SU-DHL-6 (cell line): Measurements from ENCODE around the gene ACACA.

Source experiments
- H2AFZ ChIP-seq: fragments of 200-600 bp; sonication (generic); 2 replicates; pipeline ENCODE4 v1.6.1; 2014; ENCODE audit warnings: low read depth, mild to moderate bottlenecking, moderate library complexity, mixed read lengths, antibody characterized with exemption, low read length; ENCODE audit not compliant: severe bottlenecking
- H3F3A ChIP-seq: fragments of 200-600 bp; shearing (Covaris generic); 2 replicates; pipeline ENCODE4 v1.6.0; 2016; ENCODE audit warnings: antibody characterized with exemption, mild to moderate bottlenecking; ENCODE audit not compliant: insufficient read depth
- H3K27ac ChIP-seq: fragments of 200-600 bp; sonication (generic); 2 replicates; pipeline ENCODE4 v1.5.1; 2016; ENCODE audit warnings: low read depth, mild to moderate bottlenecking, low read length, moderate library complexity, mixed read lengths
- H3K27me3 ChIP-seq: fragments of 200-600 bp; sonication (generic), shearing (Covaris generic); 2 replicates; pipeline ENCODE4 v1.6.0; 2014; ENCODE audit warnings: mild to moderate bottlenecking, low read length
- H3K36me3 ChIP-seq: fragments of 200-600 bp; sonication (generic); 2 replicates; pipeline ENCODE4 v1.6.1; 2014; ENCODE audit warnings: mild to moderate bottlenecking, low read length, mixed read lengths
- H3K4me2 ChIP-seq: fragments of 300-600, 200-600 bp; shearing (Covaris generic), sonication (generic); 2 replicates; pipeline ENCODE4 v1.6.0; 2014; ENCODE audit warnings: low read length, low read depth, mild to moderate bottlenecking; ENCODE audit not compliant: poor library complexity, severe bottlenecking
- H3K4me3 ChIP-seq: fragments of 200-600 bp; sonication (generic); 2 replicates; pipeline ENCODE4 v1.5.1; 2014; ENCODE audit warnings: antibody characterized with exemption, low read length, mild to moderate bottlenecking, mixed read lengths; ENCODE audit not compliant: insufficient read depth, poor library complexity, severe bottlenecking
- H3K79me2 ChIP-seq: fragments of 200-600 bp; sonication (generic); 2 replicates; pipeline ENCODE4 v1.6.1; 2014; ENCODE audit warnings: mild to moderate bottlenecking, low read length, moderate library complexity; ENCODE audit not compliant: insufficient read depth
- H3K9ac ChIP-seq: fragments of 200-600 bp; sonication (generic); 2 replicates; pipeline ENCODE4 v1.7.0; 2014; ENCODE audit warnings: mild to moderate bottlenecking, low read length
- H3K9me2 ChIP-seq: fragments of 200-600 bp; sonication (generic); replicated peaks from 2 replicates; pipeline ENCODE4 v1.6.1; 2014; ENCODE audit warnings: low read length; ENCODE audit not compliant: insufficient read depth
- H3K9me3 ChIP-seq: fragments of 200-600 bp; sonication (generic); 2 replicates; pipeline ENCODE4 v1.6.1; 2014; ENCODE audit warnings: low read length, mixed read lengths; ENCODE audit not compliant: insufficient read depth
- H4K20me1 ChIP-seq: fragments of 200-600 bp; sonication (generic); 2 replicates; pipeline ENCODE4 v1.6.1; 2014; ENCODE audit warnings: low read depth, mild to moderate bottlenecking, antibody characterized with exemption, low read length, moderate library complexity, mixed read lengths
- EZH2phosphoT487 ChIP-seq: fragments of 200-600 bp; sonication (generic), shearing (Covaris generic); conservative IDR thresholded peaks from 2 replicates; pipeline ENCODE4 v1.6.1; 2018; ENCODE audit warnings: mild to moderate bottlenecking, antibody characterized with exemption, low read length, moderate library complexity, mixed read lengths
- TF ChIP-seq, protein P1 (sequence below): fragments of 200-600 bp; sonication (generic); IDR thresholded peaks from one replicate; pipeline ENCODE4 v1.5.1; 2017; ENCODE audit warnings: antibody characterized with exemption, mild to moderate bottlenecking, low read length, moderate library complexity; ENCODE audit not compliant: insufficient read depth, poor library complexity, severe bottlenecking

The ACACA gene

DNA sequence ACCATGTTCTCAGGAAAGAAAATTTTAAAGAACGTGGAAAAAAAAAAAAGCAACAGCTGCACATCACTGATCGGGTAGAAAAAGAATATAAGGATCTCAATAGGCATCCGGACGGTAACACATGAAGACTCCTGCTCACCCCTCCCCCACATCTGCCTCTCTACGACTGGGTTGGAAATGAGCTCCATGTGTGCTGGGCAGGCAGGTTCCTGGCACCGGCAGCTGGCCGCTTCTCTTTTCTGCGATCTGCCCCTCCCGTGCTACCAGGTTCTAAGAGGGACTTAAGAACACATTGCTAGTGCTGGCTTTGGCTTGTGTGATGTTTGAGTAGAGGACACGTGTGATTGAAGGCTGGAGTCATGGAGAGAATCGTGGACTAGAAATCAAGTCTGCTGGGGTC lies 342.4 kb downstream of the ACACA start:
- Histone ChIP-seq H2AFZ (no peak overlapping the region), H3K9me3 (no peaks in the 10 kb centered on the region), H3F3A (no peaks in the 10 kb centered on the region), H3K36me3 (no peaks in the 10 kb centered on the region), H4K20me1 (no peaks in the 10 kb centered on the region), H3K4me3 (no peak overlapping the region), H3K9ac (no peak overlapping the region), H3K27me3 (no peaks in the 10 kb centered on the region), H3K79me2 (no peaks in the 10 kb centered on the region), H3K9me2 (no peaks in the 10 kb centered on the region), H3K27ac (no peak overlapping the region), H3K4me2 (no peak overlapping the region)
- TF ChIP-seq EZH2phosphoT487 = no peak
- TF ChIP-seq, protein P1, sequence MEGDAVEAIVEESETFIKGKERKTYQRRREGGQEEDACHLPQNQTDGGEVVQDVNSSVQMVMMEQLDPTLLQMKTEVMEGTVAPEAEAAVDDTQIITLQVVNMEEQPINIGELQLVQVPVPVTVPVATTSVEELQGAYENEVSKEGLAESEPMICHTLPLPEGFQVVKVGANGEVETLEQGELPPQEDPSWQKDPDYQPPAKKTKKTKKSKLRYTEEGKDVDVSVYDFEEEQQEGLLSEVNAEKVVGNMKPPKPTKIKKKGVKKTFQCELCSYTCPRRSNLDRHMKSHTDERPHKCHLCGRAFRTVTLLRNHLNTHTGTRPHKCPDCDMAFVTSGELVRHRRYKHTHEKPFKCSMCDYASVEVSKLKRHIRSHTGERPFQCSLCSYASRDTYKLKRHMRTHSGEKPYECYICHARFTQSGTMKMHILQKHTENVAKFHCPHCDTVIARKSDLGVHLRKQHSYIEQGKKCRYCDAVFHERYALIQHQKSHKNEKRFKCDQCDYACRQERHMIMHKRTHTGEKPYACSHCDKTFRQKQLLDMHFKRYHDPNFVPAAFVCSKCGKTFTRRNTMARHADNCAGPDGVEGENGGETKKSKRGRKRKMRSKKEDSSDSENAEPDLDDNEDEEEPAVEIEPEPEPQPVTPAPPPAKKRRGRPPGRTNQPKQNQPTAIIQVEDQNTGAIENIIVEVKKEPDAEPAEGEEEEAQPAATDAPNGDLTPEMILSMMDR = no peak

DNA sequence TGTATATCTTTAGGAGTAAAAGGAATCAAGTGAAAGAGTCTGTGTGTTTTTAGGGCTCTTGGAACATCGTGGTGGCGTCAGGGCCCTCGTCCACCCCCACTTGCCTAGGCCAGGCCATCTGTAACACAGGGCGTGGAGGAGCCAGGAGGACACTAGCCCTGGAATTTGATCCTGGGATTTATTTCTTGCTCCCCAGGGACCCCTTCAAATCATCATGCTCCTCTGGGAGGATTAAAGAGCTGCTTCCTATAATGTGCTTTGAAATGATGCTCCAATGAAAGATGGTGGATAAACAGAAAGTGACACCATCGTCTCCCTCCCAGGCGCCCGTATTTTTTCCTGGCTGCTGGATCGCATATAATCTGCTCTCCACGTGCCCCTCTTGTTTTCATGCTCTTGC lies 344.6 kb downstream of the ACACA start:
- Histone ChIP-seq H3K9ac (no peak overlapping the region), H3K4me2 (no peak overlapping the region), H3K4me3 (no peak overlapping the region), H3K9me3 (no peaks in the 10 kb centered on the region), H2AFZ (no peak overlapping the region), H4K20me1 (no peaks in the 10 kb centered on the region), H3K27me3 (no peaks in the 10 kb centered on the region), H3K36me3 (no peaks in the 10 kb centered on the region; the same call in 1 of the 2 replicates), H3K9me2 (no peaks in the 10 kb centered on the region), H3K79me2 (no peaks in the 10 kb centered on the region), H3K27ac (no peak overlapping the region), H3F3A (no peaks in the 10 kb centered on the region)
- no peak for TF ChIP-seq EZH2phosphoT487
- TF ChIP-seq, protein P1 = no peak

DNA sequence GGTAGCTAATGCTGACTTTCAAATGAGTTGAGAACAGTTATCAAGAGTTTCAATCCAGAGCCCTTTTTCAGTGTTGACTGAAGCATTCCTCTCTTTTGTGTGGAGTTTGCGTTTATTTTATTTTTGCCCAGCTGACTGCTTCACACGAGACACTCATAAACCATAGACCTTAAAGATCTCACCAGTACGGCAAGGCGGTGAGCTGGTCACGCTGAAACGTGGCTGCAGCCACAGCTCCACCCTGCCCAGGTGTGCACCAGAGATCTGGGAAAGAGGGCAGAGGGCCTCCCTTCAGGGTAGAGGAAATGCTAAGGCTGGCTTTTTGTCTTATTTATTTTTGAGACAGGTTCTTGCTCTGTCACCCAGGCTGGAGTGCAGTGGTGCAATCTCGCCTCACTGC lies 345.7 kb downstream of the ACACA start:
- Histone ChIP-seq H3K79me2 (no peaks in the 10 kb centered on the region), H4K20me1 (no peaks in the 10 kb centered on the region), H3K9me2 (no peaks in the 10 kb centered on the region), H3K9ac (no peak overlapping the region), H3K9me3 (no peaks in the 10 kb centered on the region), H3K27ac (no peak overlapping the region), H3F3A (no peaks in the 10 kb centered on the region), H3K4me3 (no peak overlapping the region), H3K27me3 (no peaks in the 10 kb centered on the region), H2AFZ (no peak overlapping the region), H3K36me3 (no peaks in the 10 kb centered on the region; the same call in 1 of the 2 replicates), H3K4me2 (no peak overlapping the region)
- no peak for TF ChIP-seq EZH2phosphoT487
- TF ChIP-seq, protein P1 = no peak

DNA sequence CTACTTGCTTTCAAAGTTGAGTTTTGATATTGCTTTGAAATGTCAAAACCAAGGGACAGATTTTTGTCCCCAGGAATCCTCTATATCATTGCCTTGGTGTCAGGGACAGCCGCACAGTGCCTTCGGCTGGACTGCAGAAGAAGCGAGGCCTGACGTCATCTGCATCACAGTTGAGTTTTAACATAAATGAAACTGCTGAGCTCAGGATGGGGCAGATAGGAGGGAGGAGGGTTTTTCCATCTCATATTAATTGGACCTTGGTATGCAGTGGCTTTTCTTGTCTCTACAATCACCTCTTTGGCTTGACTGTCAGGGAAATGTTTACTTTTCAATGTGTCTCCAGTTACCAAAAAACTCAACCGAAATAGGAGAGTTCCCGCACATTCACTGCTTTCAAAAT lies 346.5 kb downstream of the ACACA start:
- no peaks in the 10 kb centered on the region for H3K9me2 ChIP-seq
- no peaks in the 10 kb centered on the region for H3K79me2 ChIP-seq
- no peak overlapping the region for H2AFZ ChIP-seq
- H3K36me3 ChIP-seq = no peaks in the 10 kb centered on the region; the same call in 1 of the 2 replicates
- TF ChIP-seq, protein P1 = no peak
- no peak for TF ChIP-seq EZH2phosphoT487
- no peak overlapping the region for H3K4me2 ChIP-seq
- H3K4me3 ChIP-seq = no peak overlapping the region
- H3K9me3 ChIP-seq = no peaks in the 10 kb centered on the region
- H3K27ac ChIP-seq = no peak overlapping the region
- no peaks in the 10 kb centered on the region for H4K20me1 ChIP-seq
- no peak overlapping the region for H3K9ac ChIP-seq
- H3F3A ChIP-seq = no peaks in the 10 kb centered on the region
- H3K27me3 ChIP-seq = no peaks in the 10 kb centered on the region
